Measurements from ENCODE around the gene LRRTM2.

- no peak for TF ChIP-seq CTCF (IDR thresholded peaks at IDR 0.05; ENCODE audit: low read length)
- TF ChIP-seq EZH2 (IDR thresholded peaks at IDR 0.05; ENCODE audit: borderline replicate concordance, low read length), result no peak
Observed at GRCh38 chr5:138910546-138911185, 35.5 kb upstream of the LRRTM2 start.
